Right renal pelvis (tissue), 4 donors: ENCODE measurements around the gene HEATR3. TPM values are rescaled to one million over a fixed set of nuclear protein-coding genes. Genes with fewer than 3 reads are reported as not detected.

Source experiments
- DNase-seq, 4 donors: peaks; one replicate each; pipeline ENCODE4 v3.0.0-alpha.2; 2013; ENCODE audit warnings: low read depth in 4 of 4, low spot score in 3 of 4, missing footprints in 1 of 4
- polyA plus RNA-seq, 4 donors: library from polyadenylated mRNA; unstranded; fragments of 120-200 nt; gene quantifications; one replicate each; pipeline ENCODE4 v1.2.1, GENCODE V29; 2013; ENCODE audit not compliant: insufficient read length in 4 of 4

Gene HEATR3, protein sequence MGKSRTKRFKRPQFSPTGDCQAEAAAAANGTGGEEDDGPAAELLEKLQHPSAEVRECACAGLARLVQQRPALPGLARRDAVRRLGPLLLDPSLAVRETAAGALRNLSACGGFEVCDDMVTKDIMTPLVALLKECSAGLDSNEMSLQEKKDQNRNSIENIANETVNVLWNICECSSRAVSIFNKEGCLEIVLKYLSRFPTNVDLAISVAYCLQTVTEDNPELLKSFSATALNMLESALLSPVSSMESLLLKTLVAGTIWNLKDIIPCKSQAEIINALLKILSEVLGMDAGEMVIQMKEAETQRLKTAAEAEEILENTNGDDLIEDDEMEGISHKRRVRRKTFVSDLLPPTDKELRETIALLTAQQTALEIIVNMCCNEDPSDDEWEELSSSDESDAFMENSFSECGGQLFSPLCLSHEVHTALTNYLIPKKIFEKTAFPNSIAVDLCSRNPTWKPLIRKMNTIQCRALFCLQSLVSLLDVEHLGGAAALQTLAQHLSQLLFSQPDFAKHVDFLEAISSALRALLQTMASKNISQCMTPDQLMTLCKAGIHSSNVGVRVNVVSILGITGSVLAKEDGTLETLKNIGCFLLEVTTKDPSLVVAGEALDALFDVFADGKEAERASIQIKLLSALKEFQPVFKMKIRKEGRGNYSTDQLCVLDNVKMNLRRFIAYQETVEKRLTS
- 10 to 100 TPM; 18.7 to 24.3 (median 19.8) TPM for polyA plus RNA-seq

DNA sequence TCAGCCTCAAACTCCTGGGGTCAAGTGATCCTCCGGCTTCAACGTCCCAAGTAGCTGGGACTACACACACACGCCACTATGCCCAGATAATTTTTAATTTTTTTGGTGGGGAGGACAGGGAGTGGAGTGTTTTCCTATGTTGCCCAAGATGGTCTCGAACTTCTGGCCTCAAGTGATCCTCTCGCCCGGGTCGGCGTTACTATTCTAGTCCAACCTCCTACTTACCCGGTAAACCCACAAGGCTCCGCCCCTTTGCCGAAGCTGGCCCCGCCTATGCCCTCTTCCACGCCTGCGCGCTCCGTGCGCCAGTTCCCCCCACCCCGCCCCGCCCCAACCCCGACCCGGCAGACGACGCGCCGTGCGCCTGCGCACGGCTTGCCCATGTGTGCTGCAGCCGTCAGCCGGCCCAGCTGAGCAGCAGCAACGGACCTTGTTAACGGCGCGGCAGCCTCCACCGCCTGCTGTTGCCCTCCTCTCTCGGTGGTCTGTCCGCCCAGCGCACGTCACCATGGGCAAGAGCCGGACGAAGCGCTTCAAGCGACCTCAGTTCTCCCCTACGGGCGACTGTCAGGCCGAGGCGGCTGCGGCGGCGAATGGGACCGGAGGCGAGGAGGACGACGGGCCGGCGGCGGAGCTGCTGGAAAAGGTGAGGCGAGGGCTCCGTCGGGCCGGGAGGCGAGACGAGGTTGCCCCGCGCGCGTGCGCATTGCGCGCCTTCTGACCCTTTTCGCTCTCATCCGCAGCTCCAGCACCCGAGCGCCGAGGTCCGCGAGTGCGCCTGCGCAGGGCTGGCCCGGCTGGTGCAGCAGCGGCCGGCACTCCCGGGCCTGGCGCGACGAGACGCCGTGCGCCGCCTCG lies at the start of gene HEATR3:
HEATR3 (plus strand) TSS at position 347 of the 858 bp plus-strand sequence; CDS start at position 509, 162 bp downstream.
- DNase-seq = peak; percentile 80 to 84 (median 82)

DNA sequence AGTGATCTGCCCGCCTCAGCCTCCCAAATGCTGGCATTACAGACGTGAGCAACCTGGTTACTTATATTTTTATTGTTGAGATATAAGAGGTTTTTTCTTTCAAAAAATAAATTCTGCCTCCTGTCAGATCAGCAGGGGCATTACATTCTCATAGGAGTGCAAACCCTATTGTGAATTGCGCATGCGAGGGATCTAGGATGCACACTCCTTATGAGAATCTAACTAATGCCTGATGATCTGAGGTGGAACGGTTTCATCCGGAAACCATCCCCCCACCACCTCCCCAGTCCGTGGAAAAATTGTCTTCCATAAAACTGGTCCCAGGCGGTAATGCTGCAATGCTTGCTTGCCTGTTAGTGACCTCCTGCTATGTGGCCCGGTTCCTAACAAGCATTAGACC lies 48.2 kb upstream of the HEATR3 start:
- no peak for DNase-seq

DNA sequence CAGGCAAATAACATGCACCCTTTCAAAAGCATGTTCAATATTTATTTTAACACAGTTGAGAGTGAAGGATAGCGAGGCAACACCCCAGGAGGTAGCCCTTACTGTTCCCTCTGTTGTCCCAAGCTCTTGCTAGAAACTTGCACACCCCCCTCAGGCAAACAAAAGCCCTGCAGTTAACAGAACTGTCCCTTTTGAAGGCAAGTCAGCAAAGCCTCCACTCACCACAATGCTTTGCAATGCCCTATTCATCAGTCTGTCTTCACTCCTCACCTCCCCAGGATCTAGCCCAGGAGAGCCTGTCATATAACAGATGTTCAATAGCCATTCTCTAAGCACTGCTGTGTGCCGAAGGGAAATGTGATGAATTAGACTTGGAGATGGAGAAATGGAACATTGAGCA lies 44.2 kb upstream of the HEATR3 start:
- no peak for DNase-seq

DNA sequence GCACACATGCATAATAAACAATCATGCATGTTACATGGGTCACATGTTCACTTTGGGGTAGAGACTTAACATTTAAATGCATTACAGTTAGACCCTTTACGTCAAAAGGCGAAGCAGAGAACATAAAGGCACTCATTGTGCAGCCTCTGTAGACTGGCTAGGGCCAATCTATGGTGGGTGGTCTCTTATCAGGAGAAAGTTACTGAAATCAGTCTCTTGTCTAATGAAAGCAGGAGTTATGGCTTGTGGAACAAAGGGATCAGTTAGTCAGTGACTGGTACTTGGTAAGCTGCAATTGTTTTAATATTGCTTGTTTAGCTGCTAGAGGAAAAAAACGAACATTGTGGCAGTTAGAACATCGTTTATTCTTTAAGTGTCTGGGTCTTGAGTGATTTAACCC lies 42.1 kb upstream of the HEATR3 start:
- no peak for DNase-seq

DNA sequence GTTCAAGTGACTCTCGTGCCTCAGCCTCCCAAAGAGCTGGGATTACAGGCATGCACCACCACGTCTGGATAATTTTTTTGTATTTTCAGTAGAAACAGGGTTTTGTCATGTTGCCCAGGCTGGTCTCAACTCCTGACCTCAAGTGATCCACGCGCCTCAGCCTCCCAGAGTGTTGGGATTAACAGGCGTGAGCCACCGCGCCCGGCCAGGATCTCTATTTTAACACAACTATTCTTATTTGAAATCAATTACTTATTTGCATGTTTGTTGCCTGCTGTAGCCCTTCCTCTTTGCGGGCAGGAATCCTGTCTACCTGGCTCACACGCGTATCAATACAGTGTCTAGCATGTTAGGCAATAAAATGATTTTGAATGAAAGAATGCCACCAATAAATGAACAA lies 41.6 kb upstream of the HEATR3 start:
- no peak for DNase-seq

DNA sequence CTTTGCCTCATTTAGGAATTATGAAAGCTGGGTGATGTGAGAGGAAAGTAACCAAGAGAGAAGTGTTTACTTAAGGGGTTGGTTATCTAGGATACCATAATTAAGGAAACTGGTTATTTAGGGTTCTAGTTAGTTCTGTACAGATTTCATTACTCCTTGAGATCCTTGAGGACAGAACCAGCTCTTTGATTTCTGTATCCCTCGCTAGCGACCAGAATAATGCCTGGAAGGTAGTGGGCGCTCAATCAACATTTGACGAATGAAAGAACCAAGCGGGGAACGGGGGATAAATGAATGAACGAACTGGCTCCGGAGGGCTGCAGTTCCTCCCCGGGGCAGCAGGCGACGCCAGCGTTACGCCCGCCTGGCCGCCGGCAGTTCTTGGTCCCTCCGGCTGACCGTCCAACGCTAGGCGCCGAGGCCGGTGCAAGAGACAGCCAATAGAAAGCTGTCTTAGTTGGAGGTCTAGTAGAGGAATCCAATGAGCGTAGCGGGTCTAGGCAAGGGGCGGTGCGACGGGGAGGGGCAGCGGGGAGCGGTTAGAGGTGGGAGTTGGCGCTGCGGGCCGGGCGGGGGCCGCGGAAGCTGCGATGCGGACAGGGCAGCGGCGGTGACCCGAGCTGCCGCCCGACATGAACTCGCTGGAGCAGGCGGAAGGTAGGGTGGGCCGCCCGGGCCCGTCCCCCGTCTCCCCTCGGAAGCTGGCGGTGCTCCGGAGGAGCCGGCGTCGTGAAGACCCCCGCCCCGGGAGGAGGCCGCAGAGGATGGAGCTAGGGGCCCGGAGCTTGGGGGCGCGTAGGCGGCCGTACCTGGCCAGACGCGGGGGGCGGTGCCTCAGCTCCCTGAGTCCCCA lies 40.9 kb upstream of the HEATR3 start, which contains the start of gene CNEP1R1:
CNEP1R1 (plus strand) TSS at position 542 of the 853 bp plus-strand sequence; CDS start at position 633, 91 bp downstream.
- DNase-seq = peak; percentile 96 to 98 (median 98)

DNA sequence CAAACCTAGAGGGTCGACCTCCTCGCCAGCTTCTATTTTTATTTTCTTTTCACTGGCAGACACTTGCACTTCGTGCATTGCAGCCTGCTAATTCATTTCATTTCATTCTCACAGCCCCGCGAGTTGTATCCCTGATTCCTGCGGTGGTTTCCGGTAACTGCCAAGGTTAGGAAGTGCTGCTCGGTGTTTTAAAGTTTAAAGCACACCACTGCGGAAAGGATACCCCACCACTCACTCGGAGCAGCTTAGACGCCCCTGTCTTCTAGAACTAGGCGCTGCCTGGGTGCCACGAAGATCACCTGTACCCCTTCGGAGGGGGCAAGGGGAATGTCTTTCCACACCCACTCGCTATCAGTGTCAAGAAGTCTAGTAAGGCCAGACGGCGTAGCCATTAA lies 40.2 kb upstream of the HEATR3 start:
- DNase-seq = peak in 2 of 4 donors; percentile 15 to 18

DNA sequence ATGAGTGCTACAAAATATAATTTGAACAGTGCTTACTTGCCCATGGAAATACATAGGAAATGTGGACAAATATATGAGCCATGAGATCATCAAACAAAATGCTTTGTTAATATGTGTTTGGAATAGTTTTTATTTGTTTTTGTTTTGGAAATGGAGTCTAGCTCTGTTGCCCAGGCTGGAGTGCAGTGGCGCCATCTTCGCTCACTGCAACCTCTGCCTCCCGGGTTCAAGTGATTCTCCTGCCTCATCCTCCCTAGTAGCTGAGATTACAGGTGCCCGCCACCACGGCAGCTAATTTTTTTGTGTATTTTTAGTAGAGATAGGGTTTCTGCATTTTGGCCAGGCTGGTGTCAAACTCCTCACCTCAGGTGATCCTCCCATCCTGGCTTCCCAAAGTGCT lies 37.9 kb upstream of the HEATR3 start:
- no peak for DNase-seq

DNA sequence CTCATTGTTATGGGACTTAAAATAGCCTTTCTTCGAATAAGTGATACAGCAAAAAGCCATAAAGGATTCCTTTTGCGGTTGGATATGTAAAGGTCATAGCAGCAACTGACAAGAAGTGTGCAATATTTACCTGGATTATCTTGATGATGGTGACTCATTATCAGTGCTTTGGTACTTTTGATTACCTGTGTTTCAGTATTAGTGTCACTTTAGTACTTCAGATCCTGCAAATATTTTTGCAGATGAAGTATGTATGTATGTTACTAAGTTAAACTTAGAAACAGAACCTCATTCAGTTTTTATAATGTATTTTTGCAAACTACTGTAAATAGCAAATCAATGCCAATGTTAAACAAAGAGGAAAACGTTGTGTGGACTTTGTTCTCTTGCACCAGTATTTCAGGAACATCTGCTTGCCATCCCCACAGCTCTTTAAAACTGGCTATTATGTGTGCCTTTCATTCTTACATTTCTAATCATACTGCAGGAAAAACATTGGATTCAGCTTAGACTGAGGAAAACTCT lies 30.2 kb upstream of the HEATR3 start:
- no peak for DNase-seq

DNA sequence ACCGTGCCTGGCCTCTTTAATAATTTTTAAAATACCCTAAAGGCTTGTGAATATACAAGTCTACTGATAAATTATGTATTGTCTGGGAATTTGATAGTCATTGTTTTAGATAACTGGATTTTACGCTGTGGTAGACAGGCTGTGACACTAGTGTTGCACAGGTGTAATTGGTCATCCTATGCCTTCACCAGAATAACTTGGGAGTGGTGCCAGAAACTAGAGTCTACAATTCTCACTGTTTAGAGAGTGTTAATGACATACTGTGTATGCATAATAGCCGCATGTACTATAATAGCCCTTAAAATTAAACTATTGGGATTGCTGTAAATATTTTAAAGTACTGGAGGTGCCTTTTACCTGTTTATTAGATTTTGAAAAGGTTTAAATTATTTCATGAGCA lies 29.3 kb upstream of the HEATR3 start:
- DNase-seq = no peak

DNA sequence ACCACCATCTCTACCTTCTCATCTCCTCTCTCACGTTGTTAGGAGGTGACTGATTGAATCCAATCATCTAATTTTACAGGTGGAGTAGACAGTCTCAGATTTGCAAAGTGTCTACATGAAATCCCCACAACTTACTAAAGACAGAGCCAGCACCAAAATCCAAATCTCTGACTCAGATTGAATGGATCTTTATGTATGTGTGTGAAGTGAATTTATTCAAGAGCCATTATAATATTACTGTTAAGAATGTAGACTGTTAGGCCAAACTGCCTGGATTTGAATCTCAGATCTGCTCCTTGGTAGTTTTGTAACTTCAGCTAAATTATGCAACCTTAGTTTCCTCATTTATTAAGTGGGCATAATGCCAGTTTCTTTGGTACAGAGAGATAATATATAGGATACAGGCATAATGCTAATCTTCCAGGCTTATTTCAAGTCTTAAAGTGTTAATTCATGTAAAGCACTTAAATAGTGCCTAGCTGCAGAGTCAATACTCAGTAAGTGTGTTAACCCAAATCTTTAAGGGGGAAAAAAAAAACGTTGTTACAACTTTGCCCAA lies 28.0 kb upstream of the HEATR3 start:
- DNase-seq = no peak

DNA sequence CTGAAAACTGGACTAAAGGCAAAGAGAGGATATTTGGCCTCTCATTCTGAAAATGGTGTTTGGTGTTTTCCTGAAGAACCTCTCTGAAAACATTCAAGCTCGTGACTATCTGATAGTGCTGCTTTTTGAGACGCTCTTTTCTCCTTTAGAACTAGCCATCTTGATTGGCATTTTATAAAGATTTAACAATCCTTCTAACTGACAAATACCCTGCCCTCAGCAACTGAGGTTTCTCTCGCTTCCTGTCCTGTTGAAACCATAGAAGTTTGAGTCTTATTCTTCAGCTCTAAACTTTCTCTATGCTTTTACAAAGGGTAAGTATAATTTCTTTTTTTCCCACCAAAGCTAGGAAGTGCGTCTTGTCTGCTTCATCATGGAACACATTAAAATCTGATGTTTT lies 27.5 kb upstream of the HEATR3 start:
- no peak for DNase-seq

DNA sequence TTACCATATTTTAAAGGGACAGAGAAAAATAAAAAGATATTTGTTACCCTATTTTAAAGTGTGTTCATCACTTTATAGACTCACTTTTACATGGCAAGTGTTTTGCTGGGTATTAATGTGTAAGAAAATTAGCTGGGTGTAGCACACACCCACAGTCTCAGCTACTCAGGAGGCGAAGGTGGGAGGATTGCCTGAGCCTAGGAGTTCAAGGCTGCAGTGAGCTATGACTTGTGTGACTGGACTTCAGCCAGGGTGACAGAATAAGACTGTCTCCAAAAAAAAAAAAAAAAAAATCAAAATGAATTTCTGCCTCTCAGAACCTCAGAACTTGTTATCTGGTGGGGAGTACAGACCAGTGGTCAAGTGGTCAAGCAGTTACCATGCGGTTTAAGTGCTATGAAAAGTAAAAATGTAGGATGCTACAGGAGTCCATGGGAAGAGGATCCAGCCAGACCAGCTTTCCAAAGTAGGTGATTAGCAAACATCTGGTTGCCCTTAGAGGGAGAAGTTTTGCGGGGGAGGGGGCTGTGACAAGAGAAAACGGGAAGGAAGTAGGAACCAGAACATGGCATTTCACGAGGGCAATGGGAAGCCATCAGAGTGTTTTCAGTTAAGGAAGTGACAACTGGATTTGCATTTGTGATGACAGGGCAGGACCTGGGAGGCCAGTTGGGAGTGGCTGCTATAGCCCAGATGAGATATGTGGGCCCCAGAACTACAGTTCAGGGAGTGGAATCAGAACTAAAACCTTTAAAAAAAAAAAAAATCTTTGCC lies 26.8 kb upstream of the HEATR3 start:
- DNase-seq = no peak

DNA sequence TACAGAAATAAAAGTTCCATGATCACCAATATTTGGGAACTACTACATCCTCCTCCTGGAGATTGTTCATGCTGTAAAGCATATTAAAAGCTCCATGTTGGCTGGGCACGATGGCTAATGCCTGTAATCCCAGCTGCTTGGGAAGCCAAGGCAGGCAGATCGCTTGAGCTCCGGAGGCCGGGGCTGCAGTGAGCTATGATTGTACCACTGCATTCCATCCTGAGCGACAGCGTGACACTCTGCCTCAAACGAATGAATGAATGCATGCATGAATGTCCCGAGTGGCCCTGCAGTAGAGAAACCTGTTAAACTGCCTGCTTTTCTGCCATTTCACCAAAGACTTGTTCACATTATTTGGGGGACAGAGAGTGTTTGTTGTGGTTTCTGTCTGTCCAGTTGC lies 25.8 kb upstream of the HEATR3 start:
- no peak for DNase-seq

DNA sequence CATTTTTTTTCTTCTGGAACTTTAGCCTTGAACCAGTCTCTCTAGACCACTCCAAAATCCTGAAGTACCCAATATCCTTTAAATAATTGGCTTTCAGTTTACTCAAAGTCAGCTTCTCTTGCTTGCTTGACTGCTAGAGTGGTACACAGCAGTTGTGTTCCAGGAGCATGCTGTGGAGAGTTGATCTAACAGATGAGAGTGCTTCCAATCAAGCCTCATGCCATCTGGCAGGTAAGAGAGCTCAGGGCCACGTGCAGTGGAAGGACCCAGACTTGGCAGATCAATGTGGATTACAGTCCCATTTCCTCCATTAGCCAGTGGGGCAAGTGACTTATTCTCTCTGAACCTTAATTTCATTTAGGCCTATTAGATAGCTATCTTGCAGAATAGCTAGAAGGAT lies 25.1 kb upstream of the HEATR3 start:
- no peak for DNase-seq

DNA sequence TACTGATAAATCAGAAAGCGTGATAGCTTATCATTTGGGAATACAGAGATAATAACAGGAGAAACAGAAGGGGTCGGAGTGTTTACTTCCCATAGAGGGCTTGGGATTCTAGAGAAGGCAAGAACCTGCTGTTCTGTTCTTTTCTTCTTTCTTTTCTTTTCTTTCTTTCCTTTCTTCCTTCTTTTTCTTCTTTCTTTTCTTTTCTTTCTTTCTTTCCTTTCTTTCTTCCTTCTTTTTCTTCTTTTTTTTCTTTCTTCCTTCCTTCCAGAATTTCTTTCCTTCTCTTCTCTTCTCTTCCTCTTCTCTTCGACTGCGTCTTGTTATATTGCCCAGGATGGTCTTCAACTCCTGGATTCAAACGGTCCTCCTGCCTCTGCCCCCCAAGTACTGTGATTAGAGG lies 22.4 kb upstream of the HEATR3 start:
- DNase-seq = no peak

DNA sequence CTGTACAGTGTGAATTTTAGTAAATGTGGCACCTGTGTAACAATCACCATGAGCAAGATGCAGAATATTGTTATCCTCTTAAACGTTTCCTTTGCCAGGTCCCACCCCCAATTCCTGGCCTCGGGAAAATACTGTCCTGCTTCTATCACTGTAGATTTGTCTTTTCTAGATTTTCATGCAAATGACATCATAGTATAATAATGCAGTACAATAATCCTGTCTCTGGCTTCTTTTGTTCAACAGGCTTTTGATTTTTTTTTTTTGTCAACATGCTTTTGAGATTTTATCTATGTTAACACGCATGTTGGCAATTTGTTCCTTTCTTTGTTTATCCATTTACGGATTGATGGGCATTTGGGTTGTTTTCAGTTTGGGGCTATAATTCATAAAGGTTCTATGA lies 20.4 kb upstream of the HEATR3 start:
- no peak for DNase-seq

DNA sequence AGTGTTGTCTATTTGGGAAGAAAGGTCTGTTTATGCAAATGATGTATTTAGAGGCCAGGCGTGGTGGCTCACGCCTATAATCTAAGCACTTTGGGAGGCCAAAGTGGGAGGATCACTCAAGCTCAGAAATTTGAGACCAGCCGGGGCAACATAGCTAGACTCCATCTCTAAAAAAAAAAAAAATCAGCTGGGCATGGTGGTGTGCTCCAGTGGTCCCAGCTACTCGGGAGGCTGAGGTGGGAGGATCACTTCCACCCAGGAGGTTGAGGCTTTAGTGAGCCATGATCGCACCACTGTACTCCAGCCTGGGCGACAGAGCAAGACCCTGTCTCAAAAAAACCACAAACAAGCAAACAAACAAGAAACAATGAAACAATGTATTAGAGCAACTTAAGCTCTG lies 18.9 kb upstream of the HEATR3 start:
- DNase-seq = no peak

DNA sequence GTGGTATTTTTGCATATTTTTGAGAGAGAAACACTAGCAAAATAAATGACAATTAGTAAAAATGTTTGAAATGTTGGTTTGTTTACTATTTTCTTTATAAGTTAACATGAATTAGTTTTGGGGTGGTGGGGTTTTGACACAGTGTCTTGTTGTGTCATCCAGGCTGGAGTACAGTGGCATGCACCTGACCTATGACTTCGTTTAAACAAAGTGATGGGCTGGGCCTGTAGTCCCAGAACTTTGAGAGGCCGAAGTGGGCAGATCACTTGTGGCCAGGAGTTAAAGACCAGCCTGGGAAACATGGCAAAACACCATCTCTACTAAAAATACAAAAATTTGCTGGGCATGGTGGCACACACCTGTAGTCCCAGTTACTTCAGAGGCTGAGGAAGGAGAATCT lies 17.9 kb upstream of the HEATR3 start:
- no peak for DNase-seq
